Fibroblast of the aortic adventitia (primary cell): ENCODE results near the gene FBXO40. TPM values are rescaled to one million over a fixed set of nuclear protein-coding genes. Genes with fewer than 3 reads are reported as not detected.

Experiments used
- DNase-seq: peaks from one replicate; pipeline ENCODE4 v3.0.0-alpha.2; 2010; ENCODE audit warnings: low read depth
- H3K4me3 ChIP-seq: 2 replicates; pipeline ENCODE4 v1.5.1; 2011; ENCODE audit warnings: low read depth, mild to moderate bottlenecking, control low read depth, low read length, moderate library complexity
- total RNA-seq: library from RNA; depleted of rRNA; stranded (reverse); fragments of >200 nt; gene quantifications from 2 replicates; pipeline ENCODE4 v1.2.3, GENCODE V29; 2012; ENCODE audit warnings: low replicate concordance
- TF ChIP-seq, protein P1 (sequence below): IDR thresholded peaks from 2 replicates; pipeline ENCODE4 v1.5.1; 2011; ENCODE audit warnings: mild to moderate bottlenecking, low read length, control low read depth, inconsistent platforms; ENCODE audit not compliant: insufficient read depth

Gene FBXO40
- total RNA-seq, 1 donor: under 0.01 TPM

DNA sequence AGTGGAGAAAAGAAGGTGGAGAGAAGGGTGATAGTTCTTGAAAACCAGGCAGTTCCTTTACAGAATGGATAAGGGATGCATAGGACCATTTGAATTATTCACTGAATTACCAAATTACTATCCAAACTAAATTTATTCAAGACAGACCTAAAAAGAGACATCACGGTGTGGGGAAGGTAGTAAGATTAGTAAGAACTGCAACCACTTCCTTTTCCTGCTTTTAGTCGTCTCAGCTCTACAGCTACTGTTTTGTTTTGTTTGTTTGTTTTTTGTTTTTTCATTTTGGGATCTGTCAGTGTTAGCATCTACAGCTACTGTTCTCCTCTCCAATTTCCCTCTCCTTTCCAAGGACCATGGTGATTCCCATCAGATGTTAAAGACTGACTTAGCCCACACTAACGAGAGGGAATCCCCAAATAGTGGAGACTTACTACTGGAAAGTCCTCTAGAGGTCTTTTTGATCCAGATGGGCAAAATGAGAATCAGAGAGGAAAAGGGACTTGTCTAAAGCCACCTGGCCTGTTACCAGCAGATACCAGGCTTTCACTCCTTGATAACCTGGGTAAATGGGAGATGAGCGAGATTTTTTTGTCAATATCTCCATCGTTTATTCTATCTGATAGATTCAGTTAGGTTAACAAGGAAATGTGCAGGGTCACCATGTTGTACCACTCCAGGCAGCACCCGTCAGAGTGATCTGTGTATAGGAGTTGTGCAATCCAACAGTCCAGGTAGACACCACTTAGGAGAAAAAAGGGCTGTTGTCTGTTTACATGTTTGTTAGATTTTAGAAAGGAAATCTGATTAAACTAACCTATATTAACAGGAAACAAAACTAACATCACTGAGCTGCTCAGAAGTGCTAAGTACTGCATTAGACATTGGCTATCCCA is 61.6 kb downstream of the FBXO40 start:
- TF ChIP-seq, protein P1, sequence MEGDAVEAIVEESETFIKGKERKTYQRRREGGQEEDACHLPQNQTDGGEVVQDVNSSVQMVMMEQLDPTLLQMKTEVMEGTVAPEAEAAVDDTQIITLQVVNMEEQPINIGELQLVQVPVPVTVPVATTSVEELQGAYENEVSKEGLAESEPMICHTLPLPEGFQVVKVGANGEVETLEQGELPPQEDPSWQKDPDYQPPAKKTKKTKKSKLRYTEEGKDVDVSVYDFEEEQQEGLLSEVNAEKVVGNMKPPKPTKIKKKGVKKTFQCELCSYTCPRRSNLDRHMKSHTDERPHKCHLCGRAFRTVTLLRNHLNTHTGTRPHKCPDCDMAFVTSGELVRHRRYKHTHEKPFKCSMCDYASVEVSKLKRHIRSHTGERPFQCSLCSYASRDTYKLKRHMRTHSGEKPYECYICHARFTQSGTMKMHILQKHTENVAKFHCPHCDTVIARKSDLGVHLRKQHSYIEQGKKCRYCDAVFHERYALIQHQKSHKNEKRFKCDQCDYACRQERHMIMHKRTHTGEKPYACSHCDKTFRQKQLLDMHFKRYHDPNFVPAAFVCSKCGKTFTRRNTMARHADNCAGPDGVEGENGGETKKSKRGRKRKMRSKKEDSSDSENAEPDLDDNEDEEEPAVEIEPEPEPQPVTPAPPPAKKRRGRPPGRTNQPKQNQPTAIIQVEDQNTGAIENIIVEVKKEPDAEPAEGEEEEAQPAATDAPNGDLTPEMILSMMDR: no peak
- DNase-seq: no peak
- H3K4me3 ChIP-seq: no peak overlapping the region

DNA sequence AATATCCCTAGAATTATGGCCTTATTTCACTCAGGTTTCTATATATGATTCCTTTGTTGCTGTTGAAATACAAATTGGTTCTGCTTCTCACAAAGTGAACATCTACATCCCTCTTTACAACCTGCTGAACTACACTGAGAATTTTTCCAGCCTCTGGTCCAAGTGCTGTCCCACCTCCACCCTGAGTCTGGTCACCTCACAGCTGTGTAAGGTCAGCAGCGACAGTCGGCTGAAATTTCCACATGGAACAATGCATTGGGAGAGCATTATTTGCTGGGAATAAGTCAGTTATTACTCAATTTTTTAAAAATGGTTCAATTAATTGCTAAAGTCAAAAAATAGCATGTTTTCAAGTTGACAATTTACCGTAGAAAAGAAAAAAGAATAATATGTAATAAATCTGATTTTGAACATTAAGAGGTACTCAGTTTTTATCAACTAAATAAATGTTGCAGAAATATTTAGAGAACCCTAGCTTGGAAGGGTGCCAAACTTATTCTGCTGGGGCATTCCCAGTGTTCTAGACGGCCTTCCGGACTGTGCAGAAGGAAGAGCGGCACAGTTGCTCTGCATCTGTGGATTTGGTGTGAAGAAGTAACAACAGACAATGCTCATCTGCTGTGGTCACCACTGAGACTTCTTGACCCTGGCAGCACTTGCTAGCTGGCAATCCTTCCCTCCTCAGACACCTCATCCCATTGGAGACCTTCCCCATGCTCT is 65.7 kb downstream of the FBXO40 start:
- DNase-seq: no peak
- no peak overlapping the region for H3K4me3 ChIP-seq
- TF ChIP-seq, protein P1: no peak

DNA sequence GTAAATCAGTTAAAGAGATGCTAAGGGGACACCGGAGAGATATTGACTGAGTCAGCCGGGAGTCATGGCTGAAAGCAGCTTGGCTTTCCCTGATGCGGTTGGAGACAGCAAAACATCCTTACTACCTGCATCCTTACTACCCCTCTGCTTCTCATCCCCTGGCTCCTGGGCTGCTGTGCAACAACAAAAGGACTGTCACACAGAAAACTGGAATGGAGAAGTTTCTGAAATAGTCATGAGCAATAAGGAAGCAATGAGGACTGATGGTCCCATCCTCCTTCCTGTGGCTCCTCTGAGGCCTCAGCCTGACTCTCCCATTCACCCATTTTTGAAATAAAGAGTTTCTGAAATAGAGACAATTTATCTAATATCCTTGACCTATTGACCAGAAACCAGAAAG is 66.4 kb downstream of the FBXO40 start:
- no peak for DNase-seq
- no peak overlapping the region for H3K4me3 ChIP-seq
- TF ChIP-seq, protein P1: no peak

DNA sequence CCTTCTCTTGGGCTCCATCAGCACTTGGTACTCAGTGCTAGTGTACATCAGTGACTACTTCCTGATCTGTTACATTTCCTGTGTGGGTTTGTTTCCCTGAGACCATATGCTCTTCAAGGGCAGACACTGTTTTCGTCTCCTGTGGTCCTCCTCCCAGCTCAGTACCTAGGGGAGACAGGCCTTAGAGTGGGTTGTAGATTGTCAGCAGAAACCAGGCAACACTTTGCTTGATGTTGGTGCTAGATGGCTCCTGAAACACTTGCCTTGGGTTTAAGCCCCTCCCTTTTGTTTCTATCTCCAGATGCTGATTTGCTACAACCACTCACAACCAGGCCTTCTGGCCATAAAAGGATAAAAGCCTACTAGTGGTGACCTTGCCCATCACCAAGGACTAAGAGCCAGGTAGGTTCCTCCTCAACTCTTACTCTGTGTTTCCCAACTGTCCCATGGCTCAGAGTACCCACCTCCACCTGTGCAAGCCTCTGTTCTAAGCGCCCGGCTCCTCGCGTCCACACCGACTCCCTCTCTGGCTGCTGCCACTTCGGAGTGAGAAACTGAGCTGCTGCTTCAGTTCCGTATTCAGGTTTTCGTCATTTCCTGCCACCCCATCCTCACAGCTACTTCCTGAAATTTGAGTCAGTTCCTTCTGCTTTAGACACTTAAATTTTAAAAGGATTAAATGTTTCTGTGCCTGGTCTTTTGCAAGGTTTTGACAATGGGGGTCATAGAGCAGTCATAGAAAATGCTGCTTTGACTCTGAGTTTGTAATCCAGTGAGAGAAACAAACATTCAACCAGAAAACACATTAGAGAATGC is 67.4 kb downstream of the FBXO40 start, which contains the start of gene HCLS1:
TSS of gene HCLS1 (minus strand) at position 548 of the 816 bp plus-strand sequence. CDS start 2,556 bp downstream, outside the sequence.
- H3K4me3 ChIP-seq: peak within 1 kb of the TSS; percentile 9
- peak; percentile 12 for DNase-seq
- TF ChIP-seq, protein P1: no peak

DNA sequence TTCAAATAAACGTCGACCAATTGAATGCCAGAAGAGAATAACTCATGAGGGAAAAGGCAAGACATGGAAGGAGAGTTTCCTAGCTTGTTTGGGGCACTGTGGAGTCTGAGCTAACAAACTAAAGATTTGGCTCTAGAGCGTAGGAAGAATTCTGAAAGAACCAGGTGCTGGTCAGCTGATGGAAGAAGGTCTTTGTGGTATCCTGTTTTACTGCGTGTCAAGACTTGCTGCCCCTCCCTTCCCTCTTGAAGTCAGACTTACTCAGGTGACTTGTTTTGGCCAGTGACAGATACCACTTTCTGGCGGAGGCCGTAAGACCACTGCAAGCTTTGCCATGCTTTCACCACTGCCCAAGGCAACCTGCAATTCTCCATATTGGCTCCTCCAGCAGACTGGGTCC is 68.2 kb downstream of the FBXO40 start:
- no peak overlapping the region for H3K4me3 ChIP-seq
- DNase-seq: no peak
- TF ChIP-seq, protein P1: no peak

DNA sequence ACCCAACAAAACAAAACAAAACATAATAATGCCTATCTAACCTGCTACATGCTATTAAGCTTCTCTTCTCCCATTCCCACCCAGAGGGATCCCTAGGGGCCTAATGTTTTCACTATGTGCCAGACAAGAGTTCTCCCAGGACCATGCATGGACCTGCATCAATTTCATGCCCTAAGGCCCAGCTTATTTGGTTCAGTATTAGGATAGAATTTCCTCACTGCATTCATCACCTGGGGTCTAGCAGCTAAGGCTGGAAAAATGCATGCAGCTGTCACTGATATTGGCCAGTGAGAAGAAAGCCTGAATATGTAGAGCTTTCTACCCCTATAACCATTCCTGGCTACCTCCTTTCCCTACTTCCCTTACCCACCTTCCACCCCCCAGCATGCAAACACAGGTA is 69.6 kb downstream of the FBXO40 start:
- no peak for DNase-seq
- H3K4me3 ChIP-seq: no peak overlapping the region
- TF ChIP-seq, protein P1: no peak
